Hematopoietic multipotent progenitor cell treated with erythropoietin and hydrocortisone succinate and interleukin-3 and kit ligand, for 17 days (in vitro differentiated cells): ENCODE data around the gene IKZF4.
"Not testable (repeated sequence)": the region's sequence is repeated elsewhere in the genome, so short reads cannot be mapped to it uniquely, and the experiment has no call there.

Experiments used
- DNase-seq: peaks from one replicate; pipeline ENCODE4 v3.0.0-alpha.2; 2015; ENCODE audit warnings: low spot score

IKZF4 gene

DNA sequence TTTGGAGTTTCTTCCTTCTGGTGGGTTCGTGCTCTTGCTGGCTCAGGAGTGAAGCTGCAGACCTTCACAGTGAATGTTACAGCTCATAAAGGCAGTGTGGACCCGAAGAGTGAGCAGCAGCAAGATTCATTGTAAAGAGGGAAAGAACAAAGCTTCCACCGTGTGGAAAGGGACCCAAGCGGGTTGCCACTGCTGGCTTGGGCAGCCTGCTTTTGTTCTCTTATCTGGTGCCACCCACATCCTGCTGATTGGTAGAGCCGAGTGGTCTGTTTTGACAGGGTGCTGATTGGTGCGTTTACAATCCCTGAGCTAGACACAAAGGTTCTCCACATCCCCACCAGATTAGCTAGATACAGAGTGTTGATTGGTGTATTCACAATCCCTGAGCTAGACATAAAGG lies 21.3 kb upstream of the IKZF4 start:
- DNase-seq = not testable (repeated sequence)

DNA sequence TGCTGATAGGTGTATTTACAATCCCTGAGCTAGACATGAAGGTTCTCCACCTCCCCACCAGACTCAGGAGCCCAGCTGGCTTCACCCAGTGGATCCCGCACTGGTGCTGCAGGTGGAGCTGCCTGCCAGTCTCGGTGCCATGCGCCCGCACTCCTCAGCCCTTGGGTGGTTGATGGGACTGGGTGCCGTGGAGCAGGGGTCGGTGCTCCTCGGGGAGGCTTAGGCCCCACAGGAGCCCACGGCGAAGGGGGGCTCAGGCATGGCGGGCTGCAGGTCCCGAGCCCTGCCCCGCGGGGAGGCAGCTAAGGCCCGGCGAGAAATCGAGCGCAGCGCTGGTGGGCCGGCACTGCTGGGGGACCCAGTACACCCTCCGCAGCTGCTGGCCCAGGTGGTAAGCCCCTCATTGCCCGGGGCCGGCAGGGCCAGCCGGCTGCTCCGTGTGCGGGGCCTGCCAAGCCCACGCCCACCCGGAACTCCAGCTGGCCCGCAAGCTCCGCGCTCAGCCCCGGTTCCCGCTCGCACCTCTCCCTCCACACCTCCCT lies 20.8 kb upstream of the IKZF4 start:
- DNase-seq = not testable (repeated sequence)

DNA sequence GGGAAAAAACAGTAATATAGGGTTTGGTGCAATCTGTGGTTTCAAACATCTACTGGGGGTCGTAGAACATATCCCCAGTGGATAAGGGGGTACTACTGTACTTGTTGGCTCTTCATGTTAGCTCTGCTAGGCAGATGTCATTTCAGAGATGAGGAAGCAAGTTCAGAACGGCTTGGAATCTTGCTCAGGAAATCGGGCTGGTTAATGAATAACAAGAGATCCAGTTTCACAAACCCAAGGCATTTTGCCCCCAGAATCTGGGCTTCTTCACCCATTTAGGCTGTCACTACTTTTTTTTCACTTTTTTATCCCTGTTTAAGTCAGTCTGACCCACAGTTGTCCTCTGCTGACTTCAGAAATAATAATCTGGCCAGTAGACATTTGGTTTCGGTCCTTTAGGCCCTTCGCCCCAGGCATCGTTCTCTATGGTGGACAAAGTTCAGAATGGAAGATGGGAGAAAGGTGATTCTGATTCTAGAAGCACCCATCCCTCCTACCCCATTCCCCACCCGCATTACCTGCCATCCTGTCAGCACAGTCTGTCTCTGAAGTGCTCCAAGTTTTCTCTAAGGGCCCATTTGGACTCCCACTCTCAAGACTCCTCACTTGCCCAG lies 19.2 kb upstream of the IKZF4 start:
- no peak for DNase-seq

DNA sequence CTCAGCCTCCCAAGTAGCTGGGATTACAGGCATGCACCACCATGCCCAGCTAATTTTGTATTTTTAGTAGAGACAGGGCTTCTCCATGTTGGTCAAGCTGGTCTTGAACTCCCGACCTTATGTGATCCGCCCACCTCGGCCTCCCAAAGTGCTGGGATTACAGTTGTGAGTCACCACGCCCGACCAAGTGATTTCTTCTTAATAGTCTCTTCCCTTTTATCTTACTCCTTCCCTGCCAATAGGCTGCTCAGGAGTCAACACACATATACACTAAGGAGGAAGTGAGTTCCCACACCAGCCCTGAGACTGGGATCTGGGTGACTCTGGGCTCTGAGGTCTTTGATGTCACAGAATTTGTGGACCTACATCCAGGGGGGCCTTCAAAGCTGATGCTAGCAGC lies 17.5 kb upstream of the IKZF4 start:
- DNase-seq = not testable (repeated sequence)

DNA sequence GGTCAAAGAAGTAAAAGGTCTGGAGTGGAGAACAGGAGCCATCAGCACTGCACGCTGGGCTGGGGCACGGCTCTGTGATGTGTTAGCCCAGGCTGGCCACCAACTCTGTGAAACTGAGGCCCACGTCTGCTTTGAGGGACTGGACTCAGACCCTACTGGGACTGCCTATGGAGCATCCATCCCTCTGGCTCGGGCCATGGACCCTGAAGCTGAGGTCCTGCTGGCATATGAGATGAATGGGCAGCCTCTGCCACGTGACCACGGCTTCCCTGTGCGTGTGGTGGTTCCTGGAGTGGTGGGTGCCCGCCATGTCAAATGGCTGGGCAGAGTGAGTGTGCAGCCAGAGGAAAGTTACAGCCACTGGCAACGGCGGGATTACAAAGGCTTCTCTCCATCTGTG lies 16.6 kb upstream of the IKZF4 start:
- DNase-seq = no peak

DNA sequence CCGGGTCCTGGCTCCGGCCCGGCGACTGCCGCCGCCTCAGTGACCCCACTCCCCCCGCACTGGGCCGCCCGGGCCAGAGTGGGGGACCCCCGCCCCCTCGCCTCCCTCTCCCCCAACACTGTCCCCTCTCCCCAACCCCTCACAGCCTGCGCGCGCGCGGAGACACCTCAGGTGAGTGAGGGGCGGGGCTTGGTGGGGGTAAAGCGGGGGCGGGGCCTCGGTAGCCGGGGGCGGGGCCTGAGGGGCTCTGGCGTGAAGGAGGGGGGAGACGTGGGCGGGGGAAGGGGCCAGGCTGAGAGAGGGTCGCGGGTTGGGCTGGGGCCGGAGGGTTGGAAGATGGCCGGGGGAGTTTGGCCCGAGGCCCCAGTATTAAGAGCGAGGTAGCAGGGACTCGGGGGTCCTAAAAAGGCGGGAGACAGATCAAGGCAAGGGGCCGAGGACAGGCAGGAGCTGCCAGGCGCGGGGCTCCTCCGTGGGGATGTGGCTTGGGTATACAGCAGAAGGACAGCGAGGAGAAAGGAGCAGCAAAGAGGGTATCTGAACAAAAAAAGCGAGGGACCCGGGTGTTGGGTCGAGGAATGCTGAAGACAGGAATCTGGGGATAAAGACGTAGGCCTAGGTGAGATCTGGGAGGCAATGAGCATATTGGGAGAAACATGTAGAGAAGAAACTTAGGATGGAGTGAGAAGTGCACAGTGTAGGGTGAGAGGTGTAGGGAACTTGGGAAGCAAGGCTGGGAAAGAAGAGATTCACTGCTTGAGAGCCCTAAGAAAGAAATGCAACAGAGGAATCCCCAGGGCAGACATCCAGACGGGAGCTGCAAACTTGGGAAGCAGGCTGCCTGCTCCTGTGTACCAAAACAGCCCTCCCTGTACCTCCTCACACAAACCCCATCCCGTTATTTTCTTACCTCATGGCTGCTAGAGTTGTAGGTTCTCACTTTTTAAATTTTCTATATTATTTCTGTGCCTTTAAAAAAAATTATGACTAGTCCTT lies 13.0 kb upstream of the IKZF4 start:
- peak; percentile 50 for DNase-seq

DNA sequence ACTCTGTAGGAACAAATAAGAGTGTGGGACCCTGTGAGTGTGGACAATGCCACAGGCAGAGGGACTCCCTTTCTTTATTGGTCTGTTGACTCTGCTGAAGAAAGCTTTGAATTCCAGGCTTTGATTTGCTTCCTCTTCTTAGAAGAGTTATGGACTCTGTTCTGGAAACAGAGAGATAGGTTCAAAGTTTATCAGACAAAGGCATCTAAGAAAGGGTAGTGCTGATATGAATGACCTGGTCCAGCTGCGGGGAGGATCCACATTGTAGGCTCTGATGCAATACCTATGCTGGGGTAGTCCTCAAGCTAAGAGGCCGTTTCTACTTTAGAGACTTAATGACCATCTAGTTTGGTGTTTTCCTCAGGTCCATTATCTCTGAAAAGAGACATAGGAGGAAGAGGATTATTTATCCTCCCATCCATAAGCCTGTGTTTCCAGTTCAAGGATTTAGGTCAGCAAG lies 10.7 kb upstream of the IKZF4 start:
- DNase-seq = no peak

DNA sequence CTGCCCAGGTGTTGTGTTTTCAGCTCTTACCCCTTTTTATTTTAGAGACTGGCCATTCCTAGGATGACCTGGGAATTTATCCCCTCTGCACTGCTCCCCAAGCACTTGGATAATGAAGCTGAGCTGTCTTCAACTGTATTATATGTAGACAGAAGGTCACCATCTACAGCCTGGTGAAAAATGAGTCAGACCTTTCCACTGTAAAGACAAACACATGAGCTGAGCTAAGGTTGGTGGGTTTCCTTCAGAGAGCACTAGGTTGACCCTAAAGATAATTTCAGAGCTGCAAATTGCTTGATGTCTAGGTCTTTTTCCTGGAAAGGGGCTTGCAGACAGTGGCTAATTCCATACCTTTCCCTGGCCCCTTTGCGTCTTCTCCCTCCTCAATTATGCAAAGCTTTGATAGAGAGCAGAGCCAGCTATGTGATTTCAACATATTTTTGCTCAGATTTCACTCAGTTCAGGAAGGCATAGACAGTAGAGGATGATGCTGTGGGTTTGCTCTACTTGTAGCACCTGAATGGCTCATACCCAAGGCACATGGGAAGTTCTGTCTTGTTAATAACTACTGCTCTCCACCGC lies 9.2 kb upstream of the IKZF4 start:
- DNase-seq = no peak

DNA sequence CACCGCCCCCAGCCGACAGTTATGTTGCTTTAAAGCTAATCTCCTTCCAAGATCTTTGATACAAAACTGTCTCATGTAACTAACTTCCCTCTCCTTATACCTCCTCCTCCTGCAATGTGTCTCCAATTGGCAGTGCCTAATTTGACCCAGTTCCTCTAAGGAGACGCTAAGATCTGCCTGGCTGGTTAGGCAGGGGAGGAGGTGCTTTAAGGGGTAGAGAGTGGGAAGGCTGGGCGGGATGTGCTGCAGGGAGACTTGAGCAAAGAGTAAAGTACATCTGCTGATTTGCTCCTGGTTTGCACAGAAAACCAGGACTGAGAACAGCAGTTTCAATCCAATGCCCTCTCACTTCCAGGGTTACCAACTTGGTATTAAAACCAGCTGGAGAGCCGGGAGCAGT lies 7.4 kb upstream of the IKZF4 start:
- DNase-seq = no peak

DNA sequence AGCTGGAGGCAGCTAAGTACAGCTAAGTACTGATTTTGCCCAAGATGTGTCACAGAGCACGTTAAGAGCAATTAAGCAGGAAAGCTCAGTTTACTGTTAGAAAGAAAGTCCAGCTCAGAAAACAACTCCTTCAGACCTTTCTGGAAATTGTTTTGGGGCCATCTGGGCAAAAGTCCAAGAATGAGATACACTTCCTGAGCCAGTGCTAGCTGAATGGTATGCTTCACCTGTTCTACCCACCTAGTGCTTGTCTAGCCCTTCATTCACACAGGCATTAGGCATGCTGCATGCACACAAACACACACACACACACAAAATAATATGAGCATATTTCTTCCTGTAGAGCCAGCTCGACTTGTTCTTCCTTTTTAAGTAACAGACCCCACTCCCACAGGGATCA lies 6.6 kb upstream of the IKZF4 start:
- no peak for DNase-seq

DNA sequence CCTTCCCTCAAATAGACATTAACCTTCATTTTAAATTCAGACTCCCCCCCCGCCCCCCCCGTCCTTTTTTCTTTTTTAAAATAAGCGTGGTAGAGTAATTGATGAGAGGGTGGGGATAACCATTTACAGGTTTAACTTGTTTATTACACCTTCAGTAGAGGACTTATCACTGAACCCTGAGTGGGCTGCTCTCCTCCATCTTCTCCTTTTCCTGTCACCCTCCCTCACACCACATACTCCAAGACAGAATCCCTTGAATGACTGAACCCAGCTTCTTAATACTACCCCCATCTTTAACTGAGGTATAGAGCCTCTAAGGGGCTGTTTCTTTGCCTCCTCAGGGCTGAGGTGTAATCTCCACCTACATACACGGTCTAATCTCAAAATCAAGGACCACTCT lies 3.7 kb upstream of the IKZF4 start:
- DNase-seq = no peak

DNA sequence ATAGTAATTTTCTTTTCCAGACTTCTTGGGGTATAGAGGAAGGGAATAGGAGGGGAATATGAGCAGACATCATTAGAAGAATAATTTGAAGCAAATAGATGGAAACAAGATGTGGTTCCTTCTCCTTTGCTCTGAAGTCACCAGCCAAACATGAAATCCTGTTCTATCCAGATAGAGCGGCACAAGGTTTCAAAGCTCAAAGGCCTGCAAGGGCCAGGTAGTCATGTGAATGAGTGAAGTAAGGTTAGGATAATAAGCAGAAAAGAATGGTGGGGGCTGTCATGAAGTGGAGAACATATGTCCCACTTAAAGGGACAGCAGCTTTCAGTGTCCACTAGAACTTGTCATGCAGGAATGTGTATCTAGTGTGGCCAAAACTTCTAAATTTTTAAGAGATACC lies 2.5 kb upstream of the IKZF4 start:
- no peak for DNase-seq

DNA sequence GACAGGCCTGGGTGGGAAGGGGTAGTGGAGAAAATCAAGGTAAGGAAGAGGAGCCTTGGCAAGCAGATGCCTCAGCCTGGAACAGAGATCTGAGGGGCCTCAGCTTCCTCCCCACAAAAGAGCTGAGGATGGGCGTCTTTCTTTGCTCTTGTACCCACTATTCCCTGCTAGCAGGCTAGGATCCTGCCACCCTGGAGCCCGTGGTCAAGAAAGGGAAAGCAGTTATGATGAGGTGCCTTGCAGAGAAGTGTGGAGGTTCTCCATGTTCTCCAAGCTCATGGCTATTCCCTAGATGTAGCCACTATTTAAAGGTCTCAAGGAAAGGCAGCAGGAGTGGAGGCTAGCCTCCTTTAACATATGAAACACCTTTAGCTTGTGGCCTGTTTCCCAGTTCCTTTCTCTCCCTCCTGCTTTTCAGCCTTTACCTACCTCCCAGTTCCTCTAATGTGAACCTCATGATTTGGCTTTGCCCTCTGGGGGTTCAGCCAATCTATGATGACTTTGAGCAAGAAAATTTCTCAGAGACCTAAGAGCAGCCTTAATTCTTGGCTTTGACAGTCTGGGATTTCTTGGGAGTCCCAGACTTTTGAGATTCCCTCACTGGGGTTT lies 1.1 kb downstream of the IKZF4 start:
- no peak for DNase-seq

DNA sequence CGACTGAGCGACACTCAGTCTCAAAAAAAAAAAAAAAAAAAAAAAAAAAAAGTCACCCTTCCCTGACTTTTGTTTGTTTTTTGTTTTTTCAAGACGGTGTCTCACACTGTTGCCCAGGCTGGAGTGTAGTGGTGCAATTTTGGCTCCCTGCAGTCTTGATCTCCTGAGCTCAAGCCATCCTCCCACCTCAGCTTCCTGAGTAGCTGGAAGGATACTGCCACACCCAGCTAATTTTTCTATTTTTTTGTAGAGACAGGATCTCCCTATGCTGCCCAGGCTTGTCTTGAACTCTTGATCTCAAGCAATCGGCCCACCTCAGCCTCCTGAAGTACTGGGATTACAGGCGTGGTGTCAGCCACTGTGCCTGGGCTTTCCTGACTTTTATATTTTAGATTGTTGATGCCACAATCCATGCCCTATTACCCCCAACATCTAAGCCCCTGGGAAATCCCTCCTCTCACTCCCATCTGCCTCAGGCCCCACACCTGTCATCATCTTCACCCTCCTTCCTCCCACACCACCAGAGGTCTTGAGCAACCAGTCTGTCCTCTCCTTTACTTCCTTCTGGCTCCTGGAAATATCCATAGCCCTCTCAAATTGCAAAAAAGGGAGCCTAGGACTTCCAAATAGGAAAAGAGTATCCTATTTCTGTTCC lies 7.8 kb downstream of the IKZF4 start:
- DNase-seq = no peak

DNA sequence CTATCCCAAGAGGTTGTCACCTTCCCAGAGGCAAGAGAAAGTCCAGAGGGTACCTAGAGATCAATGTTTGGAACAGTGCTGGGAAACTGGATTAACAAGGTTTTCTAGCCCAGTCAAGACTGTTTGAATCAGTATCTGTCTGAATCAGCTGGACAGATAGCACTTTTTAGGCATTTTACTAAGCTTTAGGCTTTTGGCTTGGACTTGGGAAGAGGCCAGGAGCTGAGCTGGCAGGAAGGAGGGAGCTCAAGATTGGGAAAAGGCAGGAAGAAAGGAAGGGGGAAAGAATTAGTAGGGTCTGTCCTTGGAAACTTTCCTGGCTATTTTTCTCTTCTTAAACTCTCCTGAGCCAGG lies 8.3 kb downstream of the IKZF4 start:
- DNase-seq = no peak

DNA sequence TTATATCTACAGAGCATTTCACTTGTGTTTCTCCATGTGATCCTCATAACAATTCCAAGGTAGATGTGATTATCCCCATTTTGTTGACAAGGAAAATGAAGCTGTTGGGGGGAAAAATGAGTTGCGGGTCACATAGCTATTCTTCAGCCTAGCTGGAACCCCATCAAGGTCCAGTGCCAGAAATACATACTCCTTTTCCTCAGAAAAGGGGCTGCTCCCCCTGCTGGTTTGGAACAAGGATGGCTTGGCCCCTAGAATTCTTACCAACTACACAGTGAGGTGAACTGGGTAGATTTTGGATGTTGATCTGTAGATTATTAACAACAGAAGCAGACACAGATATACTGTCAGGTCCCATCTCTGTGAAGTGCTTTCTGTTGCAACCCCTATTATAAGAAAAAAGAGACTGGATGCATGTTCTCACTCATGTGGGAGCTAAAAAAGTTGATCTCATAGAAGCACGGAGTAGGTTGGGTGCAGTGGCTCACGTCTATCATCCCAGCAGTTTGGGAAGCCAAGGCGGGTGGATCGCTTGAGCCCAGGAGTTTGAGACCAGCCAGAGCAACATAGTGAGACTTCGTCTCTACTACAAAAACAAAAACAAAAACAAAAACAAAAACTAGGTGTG lies 8.9 kb downstream of the IKZF4 start:
- DNase-seq = peak; percentile 67

DNA sequence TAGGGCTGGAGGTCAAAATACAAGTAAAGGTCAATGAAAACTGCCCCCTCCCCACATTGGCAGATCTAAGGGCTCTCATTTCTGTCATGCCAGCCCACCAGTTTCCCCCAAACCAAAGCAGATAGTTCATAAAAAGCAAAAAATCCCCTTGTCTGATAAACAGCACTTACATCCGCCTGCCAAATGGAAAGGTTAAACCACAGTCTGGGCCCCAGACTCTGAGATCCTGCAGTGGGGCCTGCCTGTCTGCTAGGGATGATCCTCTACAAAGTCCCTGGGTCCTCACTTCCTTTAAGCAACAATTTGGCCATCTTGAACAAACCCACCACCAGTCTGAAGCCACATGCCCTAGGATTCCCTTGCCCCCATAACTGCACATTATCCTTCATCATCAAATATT lies 11.1 kb downstream of the IKZF4 start:
- no peak for DNase-seq

DNA sequence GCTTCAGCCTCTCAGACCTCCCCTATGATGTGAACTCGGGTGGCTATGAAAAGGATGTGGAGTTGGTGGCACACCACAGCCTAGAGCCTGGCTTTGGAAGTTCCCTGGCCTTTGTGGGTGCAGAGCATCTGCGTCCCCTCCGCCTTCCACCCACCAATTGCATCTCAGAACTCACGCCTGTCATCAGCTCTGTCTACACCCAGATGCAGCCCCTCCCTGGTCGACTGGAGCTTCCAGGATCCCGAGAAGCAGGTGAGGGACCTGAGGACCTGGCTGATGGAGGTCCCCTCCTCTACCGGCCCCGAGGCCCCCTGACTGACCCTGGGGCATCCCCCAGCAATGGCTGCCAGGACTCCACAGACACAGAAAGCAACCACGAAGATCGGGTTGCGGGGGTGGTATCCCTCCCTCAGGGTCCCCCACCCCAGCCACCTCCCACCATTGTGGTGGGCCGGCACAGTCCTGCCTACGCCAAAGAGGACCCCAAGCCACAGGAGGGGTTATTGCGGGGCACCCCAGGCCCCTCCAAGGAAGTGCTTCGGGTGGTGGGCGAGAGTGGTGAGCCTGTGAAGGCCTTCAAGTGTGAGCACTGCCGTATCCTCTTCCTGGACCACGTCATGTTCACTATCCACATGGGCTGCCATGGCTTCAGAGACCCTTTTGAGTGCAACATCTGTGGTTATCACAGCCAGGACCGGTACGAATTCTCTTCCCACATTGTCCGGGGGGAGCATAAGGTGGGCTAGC lies 13.9 kb downstream of the IKZF4 start:
- no peak for DNase-seq

DNA sequence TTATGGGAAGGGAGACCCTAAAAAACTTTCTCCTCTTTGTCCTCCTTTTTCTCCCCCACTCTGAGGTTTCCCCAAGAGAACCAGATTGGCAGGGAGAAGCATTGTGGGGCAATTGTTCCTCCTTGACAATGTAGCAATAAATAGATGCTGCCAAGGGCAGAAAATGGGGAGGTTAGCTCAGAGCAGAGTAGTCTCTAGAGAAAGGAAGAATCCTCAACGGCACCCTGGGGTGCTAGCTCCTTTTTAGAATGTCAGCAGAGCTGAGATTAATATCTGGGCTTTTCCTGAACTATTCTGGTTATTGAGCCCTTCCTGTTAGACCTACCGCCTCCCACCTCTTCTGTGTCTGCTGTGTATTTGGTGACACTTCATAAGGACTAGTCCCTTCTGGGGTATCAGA lies 16.3 kb downstream of the IKZF4 start:
- no peak for DNase-seq

DNA sequence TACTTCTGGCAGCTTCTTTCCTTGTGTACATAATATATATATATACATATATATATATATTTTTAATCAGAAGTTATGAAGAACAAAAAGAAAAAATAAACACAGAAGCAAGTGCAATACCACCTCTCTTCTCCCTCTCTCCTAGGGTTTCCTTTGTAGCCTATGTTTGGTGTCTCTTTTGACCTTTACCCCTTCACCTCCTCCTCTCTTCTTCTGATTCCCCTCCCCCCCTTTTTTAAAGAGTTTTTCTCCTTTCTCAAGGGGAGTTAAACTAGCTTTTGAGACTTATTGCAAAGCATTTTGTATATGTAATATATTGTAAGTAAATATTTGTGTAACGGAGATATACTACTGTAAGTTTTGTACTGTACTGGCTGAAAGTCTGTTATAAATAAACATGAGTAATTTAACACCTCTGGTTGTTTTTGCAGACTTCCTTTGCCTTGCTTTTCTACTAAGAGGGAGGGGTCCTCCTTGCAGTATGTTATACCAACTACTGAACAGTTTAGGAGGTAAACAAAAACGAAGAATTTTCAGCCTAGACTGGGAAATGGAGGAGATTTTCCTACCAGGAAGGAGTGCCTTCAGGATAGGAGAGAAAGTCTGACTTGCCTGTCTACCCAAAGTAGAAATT lies 17.3 kb downstream of the IKZF4 start:
- no peak for DNase-seq
